ENCODE data around the gene MAGEB10.
"Not testable (repeated sequence)": the region's sequence is repeated elsewhere in the genome, so short reads cannot be mapped to it uniquely, and the experiment has no call there.

Gene MAGEB10, protein sequence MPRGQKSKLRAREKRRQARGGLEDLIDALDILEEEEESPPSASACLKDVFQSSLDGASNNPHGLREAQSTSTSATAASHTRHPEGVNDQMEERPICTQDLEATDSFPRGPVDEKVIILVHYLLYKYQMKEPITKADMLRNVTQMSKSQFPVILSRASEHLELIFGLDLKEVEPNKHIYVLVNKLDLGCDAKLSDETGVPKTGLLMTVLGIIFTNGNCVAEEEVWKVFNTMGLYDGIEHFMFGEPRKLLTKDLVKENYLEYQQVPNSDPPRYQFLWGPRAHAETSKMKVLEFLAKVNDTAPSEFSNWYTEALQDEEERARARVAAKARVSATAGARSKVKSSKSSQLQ

DNA sequence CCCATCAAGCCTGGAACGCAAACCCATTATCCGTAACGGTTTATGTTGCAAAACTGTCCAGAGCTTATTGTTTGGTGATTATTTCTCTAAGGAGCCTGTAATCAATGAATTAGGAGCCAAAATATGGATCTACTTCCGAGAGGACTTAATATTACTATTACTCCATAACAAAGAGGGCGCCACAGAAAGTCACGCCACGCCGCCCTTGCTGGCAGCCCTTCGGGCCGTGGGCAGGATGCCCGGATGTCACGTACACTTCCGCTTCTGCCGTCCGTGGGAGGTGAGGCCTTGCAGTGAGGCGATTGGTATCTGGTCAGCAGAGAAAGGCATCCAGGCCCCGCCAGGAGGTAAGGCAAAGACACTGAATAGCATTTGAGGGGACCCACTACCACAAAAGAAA is at the start of gene MAGEB10:
MAGEB10 (plus strand) TSS at position 301 of the 400 bp plus-strand sequence. CDS start 13,317 bp downstream, outside the sequence.
- no peak for DNase-seq

DNA sequence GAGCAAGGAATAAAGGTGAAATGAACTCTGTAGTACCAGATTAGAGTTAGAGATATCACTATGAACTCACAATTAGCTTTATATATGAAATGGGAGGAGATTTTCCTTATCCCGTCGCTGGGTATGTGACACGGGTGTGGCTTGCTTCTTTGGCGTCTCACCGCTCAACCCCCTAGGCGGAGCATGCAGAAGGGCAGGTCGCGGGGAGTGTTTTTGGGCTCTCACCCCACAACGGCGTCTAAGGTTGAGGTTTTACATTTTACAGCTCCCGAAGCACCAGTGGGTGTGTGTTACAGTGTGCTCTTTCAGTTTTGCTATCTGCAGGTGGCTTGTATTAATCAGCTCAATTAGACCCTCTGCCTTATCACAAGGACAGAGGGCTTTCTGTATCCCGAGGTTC is 42.1 kb upstream of the MAGEB10 start:
- no peak for DNase-seq

DNA sequence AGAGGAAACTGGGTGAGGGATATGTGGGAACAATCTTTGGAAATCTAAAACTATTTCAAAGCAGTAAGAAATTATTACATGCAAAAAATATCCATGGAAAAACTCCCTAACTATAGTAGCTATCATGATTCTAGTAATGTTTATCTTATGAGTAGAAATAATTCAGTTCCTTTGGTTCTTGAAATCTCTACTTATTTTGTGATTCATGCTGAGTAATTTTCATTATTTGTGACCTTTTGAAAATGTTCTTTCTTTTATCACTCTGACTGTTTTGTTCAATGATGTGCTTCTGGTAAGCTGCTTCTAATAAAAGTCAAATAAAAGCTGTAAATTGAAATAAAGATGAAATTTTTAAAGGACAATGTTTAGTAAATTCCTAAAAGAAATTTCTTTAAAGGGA is 40.4 kb upstream of the MAGEB10 start:
- no peak for DNase-seq

DNA sequence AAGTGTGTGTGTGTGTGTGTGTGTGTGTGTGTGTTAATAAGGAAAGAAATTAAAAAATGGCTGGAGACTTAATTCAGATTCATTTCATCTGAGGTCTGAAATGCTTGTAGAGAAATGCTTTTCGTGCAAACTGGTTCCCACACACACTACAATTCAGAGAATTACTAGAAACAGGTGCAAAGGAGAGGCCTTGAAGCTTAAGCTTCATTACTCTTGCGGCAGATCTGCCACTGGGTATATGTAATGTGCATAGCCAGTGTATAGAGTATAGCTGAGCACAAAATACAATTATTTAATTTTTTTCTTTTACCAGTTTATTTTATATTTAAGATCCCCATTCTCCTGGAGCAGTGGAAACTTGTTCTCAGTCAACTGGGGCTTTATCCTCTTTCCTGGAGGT is 31.8 kb upstream of the MAGEB10 start:
- no peak for DNase-seq

DNA sequence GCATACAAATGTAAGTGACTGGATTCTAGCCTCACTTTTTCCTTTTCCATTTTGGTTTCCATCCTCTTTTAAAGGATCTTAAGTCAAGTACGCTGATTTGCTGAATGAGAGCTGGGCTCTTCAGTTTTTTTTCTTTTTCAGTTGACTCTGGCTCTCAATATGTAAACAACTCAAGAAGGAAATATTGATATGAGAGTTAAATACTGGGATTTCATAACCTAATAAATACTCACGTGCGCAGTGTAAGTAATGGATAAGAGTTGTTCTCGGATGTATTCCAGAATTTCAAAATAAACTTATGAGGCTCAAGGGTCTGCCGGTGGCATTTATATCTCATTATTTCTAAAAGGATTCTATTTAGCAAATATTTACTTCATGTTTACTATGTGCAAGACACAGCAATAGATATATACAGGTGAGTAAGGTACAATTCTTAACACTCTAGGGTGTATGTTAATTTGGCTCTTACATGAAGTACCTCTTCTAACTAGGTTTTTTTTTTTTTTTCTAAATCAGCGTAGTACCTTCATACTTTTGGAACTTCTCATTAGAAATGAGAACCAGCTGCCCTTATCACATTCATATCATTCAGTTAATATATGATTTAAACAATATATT is 11.0 kb upstream of the MAGEB10 start:
- DNase-seq: no peak

DNA sequence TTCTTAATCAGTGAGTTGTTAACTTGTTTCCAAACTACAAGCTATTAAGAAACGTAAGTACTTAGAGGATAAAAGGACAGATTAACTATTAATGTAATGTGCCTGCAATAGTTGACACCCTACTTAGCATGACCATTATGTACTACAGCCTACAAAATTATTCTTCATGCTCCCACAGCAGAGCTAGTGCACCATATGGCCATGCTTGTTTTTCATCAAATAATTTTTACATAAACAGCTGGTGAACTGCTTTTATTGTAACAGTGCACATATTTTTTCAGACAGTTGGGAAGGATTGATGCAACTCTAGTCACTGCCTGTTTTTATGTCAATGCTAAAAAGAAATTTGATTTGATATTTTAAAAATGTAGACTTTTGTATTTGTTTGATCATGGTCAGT is 10.2 kb upstream of the MAGEB10 start:
- DNase-seq: no peak

DNA sequence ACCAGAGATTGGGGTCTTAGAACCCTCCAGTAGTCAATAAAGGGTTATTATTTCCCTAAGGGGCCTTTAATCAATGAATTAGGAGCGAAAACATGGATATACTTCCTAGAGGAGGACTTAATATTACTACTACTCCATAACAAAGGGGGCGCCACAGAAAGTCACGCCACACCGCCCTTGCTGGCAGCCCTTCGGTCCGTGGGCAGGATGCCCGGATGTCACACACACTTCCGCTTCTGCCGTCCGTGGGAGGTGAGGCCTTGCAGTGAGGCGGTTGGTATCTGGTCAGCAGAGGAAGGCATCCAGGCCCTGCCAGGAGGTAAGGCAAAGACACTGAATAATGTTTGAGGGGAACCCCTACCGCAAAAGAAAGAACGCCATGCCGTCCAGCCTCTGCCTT is 436 bp downstream of the MAGEB10 start:
- no peak for DNase-seq

DNA sequence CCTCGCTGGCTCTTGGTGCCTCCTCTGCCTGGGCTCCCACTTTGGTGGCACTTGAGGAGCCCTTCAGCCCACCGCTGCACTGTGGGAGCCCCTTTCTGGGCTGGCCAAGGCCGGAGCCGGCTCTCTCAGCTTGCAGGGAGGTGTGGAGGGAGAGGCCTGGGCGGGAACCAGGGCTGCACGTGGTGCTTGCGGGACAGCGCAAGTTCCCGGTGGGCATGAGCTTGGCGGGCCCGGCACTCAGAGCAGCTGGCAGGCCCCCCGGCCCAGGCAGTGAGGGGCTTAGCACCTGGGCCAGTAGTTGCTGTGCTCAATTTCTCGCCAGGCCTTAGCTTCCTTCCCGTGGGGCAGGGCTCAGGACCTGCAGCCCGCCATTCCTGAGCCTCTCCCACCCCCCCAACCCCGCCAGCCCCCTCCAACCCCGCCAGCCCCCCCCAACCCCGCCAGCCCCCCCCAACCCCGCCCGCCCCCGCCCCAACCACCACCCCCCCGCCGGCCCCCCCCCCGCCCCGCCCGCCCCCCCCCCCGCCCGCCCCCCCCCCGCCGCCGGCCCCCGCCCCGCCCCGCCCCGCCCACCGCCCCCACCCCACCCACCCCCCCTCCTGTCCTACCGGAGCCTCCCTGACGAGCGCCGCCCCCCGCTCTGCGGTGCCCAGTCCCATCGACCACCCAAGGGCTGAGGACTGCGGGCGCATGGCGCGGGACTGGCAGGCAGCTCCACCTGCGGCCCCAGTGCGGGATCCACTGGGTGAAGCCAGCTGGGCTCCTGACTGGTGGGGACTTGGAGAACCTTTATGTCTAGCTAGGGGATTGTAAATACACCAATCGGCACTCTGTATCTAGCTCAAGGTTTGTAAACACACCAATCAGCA is 1.4 kb downstream of the MAGEB10 start:
- DNase-seq: not testable (repeated sequence)

DNA sequence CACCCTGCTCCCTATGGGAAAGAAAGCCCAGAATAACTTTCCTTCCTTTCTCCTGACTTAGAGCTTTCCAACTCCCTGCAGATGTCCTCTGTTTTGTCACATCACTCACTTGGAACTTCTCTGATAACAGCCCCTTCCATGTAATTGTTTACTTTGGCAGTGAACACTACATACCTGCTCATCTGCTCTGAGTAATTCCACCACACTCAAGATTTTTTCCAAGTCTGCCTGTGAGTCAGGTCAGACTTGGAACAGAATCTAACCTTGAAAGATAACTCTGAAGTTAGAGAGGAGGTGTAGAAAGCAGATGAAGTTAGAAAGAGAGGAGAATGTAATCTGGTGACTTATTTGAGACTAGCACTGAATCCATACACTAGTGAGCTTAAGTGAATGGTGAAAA is 7.4 kb downstream of the MAGEB10 start:
- DNase-seq: no peak

DNA sequence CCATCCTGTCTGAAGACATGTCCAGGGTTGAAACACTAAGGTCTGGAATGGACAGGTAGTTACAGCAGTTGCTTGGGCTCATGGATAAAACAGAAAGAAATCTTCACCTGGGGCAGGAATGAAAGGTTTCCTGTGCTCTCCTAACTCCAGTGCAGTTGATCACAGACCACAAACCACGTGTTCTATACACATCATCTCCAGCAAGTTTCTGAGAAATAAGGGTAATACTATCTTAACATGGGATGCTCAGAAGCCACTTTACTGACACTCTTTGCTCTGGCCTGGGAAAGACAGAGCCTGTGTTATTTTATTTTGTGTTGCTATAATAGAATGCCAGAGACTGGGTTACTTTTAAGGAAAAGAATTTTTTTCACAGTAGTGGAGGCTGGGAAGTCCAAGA is 16.0 kb downstream of the MAGEB10 start:
- no peak for DNase-seq

DNA sequence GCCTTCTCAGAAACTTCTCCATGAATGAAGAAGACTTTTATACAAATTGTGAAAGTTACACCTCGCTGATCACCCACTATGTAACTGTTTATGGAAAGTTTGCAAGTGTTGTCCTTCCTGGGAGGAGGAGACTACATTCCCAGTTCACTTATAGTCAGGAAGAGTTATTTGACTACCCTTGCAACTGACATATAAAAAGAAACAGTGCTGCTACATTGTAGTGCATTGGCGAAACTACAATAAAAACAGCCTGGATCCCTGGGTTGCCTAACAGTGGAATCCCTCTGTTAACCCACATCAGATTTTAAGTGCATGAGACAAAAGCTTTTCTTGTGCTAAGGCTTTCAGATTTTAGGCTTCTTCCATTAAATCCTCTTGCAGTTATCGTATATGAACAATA is 30.4 kb downstream of the MAGEB10 start:
- no peak for DNase-seq

DNA sequence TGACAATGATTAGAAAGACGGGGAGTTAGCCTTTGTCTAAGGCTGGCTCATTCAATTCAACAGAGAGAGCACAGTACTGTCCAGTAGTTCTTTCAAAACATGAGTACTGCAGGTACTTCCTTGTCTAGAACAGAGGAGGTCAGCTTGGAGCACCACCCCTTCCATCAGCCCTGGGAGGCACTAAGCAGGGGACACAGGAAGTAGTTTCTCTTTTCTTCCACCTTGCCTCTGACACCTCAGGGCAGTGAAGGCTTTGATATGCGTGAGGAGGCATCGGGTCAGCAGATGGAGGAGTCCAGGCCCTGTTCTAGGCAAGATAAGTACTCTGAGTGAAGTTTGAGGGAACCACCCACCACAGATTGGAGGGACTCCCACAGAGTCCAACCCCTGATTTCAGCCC is 33.1 kb downstream of the MAGEB10 start:
- no peak for DNase-seq

DNA sequence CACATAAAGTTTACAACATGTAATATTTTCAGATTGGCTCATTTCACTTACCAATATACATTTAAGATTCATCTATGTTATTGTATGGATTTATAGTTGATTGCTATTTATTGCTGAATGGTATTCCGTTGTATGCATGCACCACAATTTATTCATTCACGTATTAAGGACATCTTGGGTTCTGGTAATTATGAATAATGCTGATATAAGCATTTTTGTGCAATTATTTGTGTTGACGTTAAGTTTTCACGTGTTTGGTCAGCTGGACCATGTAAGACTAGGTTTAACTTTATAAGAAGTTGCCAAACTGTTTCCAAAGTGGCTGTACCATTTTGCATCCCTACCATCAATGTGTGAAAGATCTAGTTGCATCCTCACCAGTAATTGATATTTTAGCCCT is 35.1 kb downstream of the MAGEB10 start:
- DNase-seq: no peak

DNA sequence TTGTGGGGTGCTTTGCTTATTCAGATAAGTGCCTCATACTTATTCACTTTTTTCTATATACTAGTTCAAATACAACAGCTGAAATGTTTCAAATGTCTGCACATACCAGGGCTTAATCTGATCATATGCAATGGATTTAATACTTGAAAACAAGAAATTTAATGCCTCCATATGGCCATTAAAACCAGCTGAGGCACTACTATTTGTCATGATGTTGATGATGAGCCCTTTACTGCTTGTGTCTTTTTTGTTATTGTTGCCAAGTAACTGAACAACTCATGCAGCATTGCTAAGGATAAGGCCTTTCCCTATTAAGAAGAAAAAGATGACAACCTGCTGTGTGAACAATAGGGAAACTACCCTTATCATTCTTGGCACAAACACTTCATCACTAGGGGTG is 52.5 kb downstream of the MAGEB10 start:
- DNase-seq: no peak

DNA sequence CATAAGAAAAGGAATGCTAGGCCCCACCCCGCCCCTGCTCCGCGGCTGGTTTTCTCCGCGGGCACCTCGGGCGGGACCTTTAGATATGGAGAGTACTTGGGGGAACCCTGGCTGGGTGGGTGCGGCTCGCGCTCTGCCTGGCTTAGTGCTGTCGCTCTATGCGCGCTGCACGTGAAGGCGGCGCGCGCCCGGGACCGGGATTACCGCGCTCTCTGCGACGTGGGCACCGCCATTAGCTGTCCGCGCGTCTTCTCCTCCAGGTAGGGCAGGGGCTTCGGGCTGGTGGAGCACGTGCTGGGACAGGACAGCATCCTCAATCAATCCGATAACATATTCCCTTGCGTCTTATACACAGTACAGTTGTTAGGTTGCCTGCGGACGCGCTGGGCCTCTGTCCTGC is 56.0 kb downstream of the MAGEB10 start:
- no peak for DNase-seq

Measured in GDM1 (cell line).